ENCODE data around the gene ARHGEF25. TPM values are rescaled to one million over a fixed set of nuclear protein-coding genes. Genes with fewer than 3 reads are reported as not detected.
A peak's percentile ranks its signal among the peaks of the same experiment; 100 is the strongest.

The ARHGEF25 gene
- total and polyA plus RNA-seq, 2 donors = 2.0 to 8.5 TPM

- Histone ChIP-seq H3K4me1 (ENCODE audit: control insufficient read depth in 2 of 2, insufficient read depth in 2 of 2, low read length in 2 of 2) (peaks cover 24 to 26% of the 10 kb centered on the region in 2 donors), H3K9me3 (ENCODE audit: control insufficient read depth in 2 of 2, insufficient read depth in 1 of 2, low read length in 1 of 2) (no peaks in the 10 kb centered on the region), H3K27ac (ENCODE audit: low read depth in 1 of 2, low read length in 1 of 2) (peak within 1 kb of the TSS; percentile 64 to 68), H3K4me3 (ENCODE audit: low read length in 2 of 2) (peak within 1 kb of the TSS; percentile 72 to 86), H3K36me3 (ENCODE audit: control insufficient read depth in 2 of 2, insufficient read depth in 2 of 2, low read length in 1 of 2) (peaks cover 38 to 44% of the 10 kb centered on the region in 2 donors), H3K27me3 (ENCODE audit: control insufficient read depth in 2 of 2, insufficient read depth in 1 of 2, low read length in 1 of 2) (peaks cover 0 to 14% of the 10 kb centered on the region in 2 donors)
- peak in 1 of 9 donors; percentile 66 for DNase-seq (ENCODE audit: low read depth in 6 of 9, low spot score in 9 of 9)
- 4% methylated on average over 35 of the region's 36 CpGs for WGBS
Measured at GRCh38 chr12:57604454-57604991, 6.7 kb upstream of the ARHGEF25 start, which contains the start of gene DTX3. Gene DTX3, plus strand, starts transcription at chr12:57604824. Its CDS starts 1,694 bp downstream, at chr12:57606518.

- H3K9me3 ChIP-seq (ENCODE audit: control insufficient read depth in 2 of 2, insufficient read depth in 1 of 2, low read length in 1 of 2) = no peaks in the 10 kb centered on the region
Measured at GRCh38 chr12:57604992-57605810, 6.0 kb upstream of the ARHGEF25 start.

GRCh38 chr12:57605811-57606311 is 5.4 kb upstream of the ARHGEF25 start:
- H3K27ac ChIP-seq (ENCODE audit: low read depth in 1 of 2, low read length in 1 of 2) = no peak overlapping the region
- no peak for DNase-seq (ENCODE audit: low read depth in 6 of 9, low spot score in 9 of 9)
- H3K9me3 ChIP-seq (ENCODE audit: control insufficient read depth in 2 of 2, insufficient read depth in 1 of 2, low read length in 1 of 2) = peaks cover 0 to under 1% of the 10 kb centered on the region in 2 donors
- peaks cover 5 to 28% of the 10 kb centered on the region in 2 donors for H3K27me3 ChIP-seq (ENCODE audit: control insufficient read depth in 2 of 2, insufficient read depth in 1 of 2, low read length in 1 of 2)
- 97% methylated on average over 4 of the region's 4 CpGs for WGBS
- H3K36me3 ChIP-seq (ENCODE audit: control insufficient read depth in 2 of 2, insufficient read depth in 2 of 2, low read length in 1 of 2) = peaks cover 25 to 36% of the 10 kb centered on the region in 2 donors
- H3K4me3 ChIP-seq (ENCODE audit: low read length in 2 of 2) = no peak overlapping the region
- H3K4me1 ChIP-seq (ENCODE audit: control insufficient read depth in 2 of 2, insufficient read depth in 2 of 2, low read length in 2 of 2) = peaks cover 26 to 33% of the 10 kb centered on the region in 2 donors

More at GRCh38 chr12:57604992-57605810, 6.0 kb upstream of the ARHGEF25 start:
- Histone ChIP-seq H3K36me3 (ENCODE audit: control insufficient read depth in 2 of 2, insufficient read depth in 2 of 2, low read length in 1 of 2) (peaks cover 32 to 39% of the 10 kb centered on the region in 2 donors), H3K27ac (ENCODE audit: low read depth in 1 of 2, low read length in 1 of 2) (peak overlapping the region; percentile 64 to 68), H3K4me3 (ENCODE audit: low read length in 2 of 2) (peak overlapping the region; percentile 72 to 86), H3K4me1 (ENCODE audit: control insufficient read depth in 2 of 2, insufficient read depth in 2 of 2, low read length in 2 of 2) (peaks cover 24 to 26% of the 10 kb centered on the region in 2 donors), H3K27me3 (ENCODE audit: control insufficient read depth in 2 of 2, insufficient read depth in 1 of 2, low read length in 1 of 2) (peaks cover 2 to 21% of the 10 kb centered on the region in 2 donors)
- WGBS = 26% methylated on average over 25 of the region's 25 CpGs
- DNase-seq (ENCODE audit: low read depth in 6 of 9, low spot score in 9 of 9) = peak in 1 of 9 donors; percentile 39

DNA sequence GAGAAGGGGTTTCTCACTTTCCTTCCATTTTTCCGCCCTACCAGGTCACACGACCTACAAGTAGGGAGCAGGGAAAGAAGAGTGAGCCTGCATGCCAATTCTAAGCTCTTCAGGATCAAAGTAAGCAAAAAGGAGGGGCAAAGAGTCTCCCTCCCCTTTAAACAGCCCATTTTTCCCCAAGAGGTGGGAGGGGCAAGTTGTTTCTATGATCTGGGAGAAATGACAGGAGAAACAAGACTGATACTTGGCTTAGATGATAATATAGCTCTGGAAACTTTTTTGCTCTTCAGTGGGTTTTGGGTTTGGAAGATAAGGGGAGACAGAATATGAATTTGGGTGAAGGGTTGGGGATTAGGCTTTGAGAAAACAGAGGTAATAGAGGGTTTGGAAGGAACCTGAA is 4.8 kb upstream of the ARHGEF25 start:
- no peak for DNase-seq (ENCODE audit: low read depth in 6 of 9, low spot score in 9 of 9)
- peaks cover 9 to 33% of the 10 kb centered on the region in 2 donors for H3K27me3 ChIP-seq (ENCODE audit: control insufficient read depth in 2 of 2, insufficient read depth in 1 of 2, low read length in 1 of 2)
- H3K4me3 ChIP-seq (ENCODE audit: low read length in 2 of 2) = no peak overlapping the region
- 75% methylated on average over 2 of the region's 2 CpGs for WGBS
- peaks cover 0 to 3% of the 10 kb centered on the region in 2 donors for H3K9me3 ChIP-seq (ENCODE audit: control insufficient read depth in 2 of 2, insufficient read depth in 1 of 2, low read length in 1 of 2)
- H3K27ac ChIP-seq (ENCODE audit: low read depth in 1 of 2, low read length in 1 of 2) = no peak overlapping the region
- peaks cover 21 to 31% of the 10 kb centered on the region in 2 donors for H3K36me3 ChIP-seq (ENCODE audit: control insufficient read depth in 2 of 2, insufficient read depth in 2 of 2, low read length in 1 of 2)
- H3K4me1 ChIP-seq (ENCODE audit: control insufficient read depth in 2 of 2, insufficient read depth in 2 of 2, low read length in 2 of 2) = peaks cover 31 to 36% of the 10 kb centered on the region in 2 donors

DNA sequence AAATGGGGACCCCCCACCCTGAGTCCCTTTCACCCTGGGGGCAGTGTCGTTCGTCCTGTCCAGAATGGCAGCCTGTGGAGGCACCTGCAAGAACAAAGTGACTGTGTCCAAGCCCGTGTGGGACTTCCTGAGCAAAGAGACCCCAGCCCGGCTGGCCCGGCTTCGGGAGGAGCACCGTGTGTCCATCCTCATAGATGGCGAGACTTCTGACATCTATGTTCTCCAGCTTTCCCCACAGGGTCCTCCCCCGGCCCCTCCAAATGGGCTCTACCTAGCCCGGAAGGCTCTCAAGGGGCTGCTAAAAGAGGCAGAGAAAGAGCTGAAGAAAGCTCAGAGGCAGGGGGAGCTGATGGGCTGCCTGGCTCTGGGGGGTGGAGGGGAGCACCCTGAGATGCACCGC is 4.4 kb upstream of the ARHGEF25 start:
- Histone ChIP-seq H3K27me3 (ENCODE audit: control insufficient read depth in 2 of 2, insufficient read depth in 1 of 2, low read length in 1 of 2) (peaks cover 13 to 37% of the 10 kb centered on the region in 2 donors), H3K27ac (ENCODE audit: low read depth in 1 of 2, low read length in 1 of 2) (no peak overlapping the region), H3K36me3 (ENCODE audit: control insufficient read depth in 2 of 2, insufficient read depth in 2 of 2, low read length in 1 of 2) (peaks cover 17 to 28% of the 10 kb centered on the region in 2 donors), H3K4me3 (ENCODE audit: low read length in 2 of 2) (no peak overlapping the region), H3K9me3 (ENCODE audit: control insufficient read depth in 2 of 2, insufficient read depth in 1 of 2, low read length in 1 of 2) (peaks cover 0 to 3% of the 10 kb centered on the region in 2 donors), H3K4me1 (ENCODE audit: control insufficient read depth in 2 of 2, insufficient read depth in 2 of 2, low read length in 2 of 2) (peaks cover 33 to 38% of the 10 kb centered on the region in 2 donors)
- DNase-seq (ENCODE audit: low read depth in 6 of 9, low spot score in 9 of 9) = no peak
- 96% methylated on average over 11 of the region's 11 CpGs for WGBS

- H3K27me3 ChIP-seq (ENCODE audit: control insufficient read depth in 2 of 2, insufficient read depth in 1 of 2, low read length in 1 of 2) = peaks cover 22 to 50% of the 10 kb centered on the region in 2 donors
- DNase-seq (ENCODE audit: low read depth in 6 of 9, low spot score in 9 of 9) = no peak
- no peak overlapping the region for H3K4me3 ChIP-seq (ENCODE audit: low read length in 2 of 2)
- peaks cover 0 to 3% of the 10 kb centered on the region in 2 donors for H3K9me3 ChIP-seq (ENCODE audit: control insufficient read depth in 2 of 2, insufficient read depth in 1 of 2, low read length in 1 of 2)
- peaks cover 10 to 19% of the 10 kb centered on the region in 2 donors for H3K36me3 ChIP-seq (ENCODE audit: control insufficient read depth in 2 of 2, insufficient read depth in 2 of 2, low read length in 1 of 2)
- WGBS = 98% methylated on average over 12 of the region's 12 CpGs
- peaks cover 33 to 38% of the 10 kb centered on the region in 2 donors for H3K4me1 ChIP-seq (ENCODE audit: control insufficient read depth in 2 of 2, insufficient read depth in 2 of 2, low read length in 2 of 2)
- no peak overlapping the region for H3K27ac ChIP-seq (ENCODE audit: low read depth in 1 of 2, low read length in 1 of 2)
Measured at GRCh38 chr12:57607958-57608663, 3.1 kb upstream of the ARHGEF25 start.

GRCh38 chr12:57609101-57609780 is 2.0 kb upstream of the ARHGEF25 start:
- no peak overlapping the region for H3K27ac ChIP-seq (ENCODE audit: low read depth in 1 of 2, low read length in 1 of 2)
- no peak overlapping the region for H3K4me3 ChIP-seq (ENCODE audit: low read length in 2 of 2)
- peaks cover 24 to 34% of the 10 kb centered on the region in 2 donors for H3K4me1 ChIP-seq (ENCODE audit: control insufficient read depth in 2 of 2, insufficient read depth in 2 of 2, low read length in 2 of 2)
- H3K27me3 ChIP-seq (ENCODE audit: control insufficient read depth in 2 of 2, insufficient read depth in 1 of 2, low read length in 1 of 2) = peaks cover 22 to 61% of the 10 kb centered on the region in 2 donors
- H3K9me3 ChIP-seq (ENCODE audit: control insufficient read depth in 2 of 2, insufficient read depth in 1 of 2, low read length in 1 of 2) = peaks cover 0 to 3% of the 10 kb centered on the region in 2 donors
- H3K36me3 ChIP-seq (ENCODE audit: control insufficient read depth in 2 of 2, insufficient read depth in 2 of 2, low read length in 1 of 2) = peaks cover 10 to 19% of the 10 kb centered on the region in 2 donors
- no peak for DNase-seq (ENCODE audit: low read depth in 6 of 9, low spot score in 9 of 9)
- 95% methylated on average over 19 of the region's 19 CpGs for WGBS

DNA sequence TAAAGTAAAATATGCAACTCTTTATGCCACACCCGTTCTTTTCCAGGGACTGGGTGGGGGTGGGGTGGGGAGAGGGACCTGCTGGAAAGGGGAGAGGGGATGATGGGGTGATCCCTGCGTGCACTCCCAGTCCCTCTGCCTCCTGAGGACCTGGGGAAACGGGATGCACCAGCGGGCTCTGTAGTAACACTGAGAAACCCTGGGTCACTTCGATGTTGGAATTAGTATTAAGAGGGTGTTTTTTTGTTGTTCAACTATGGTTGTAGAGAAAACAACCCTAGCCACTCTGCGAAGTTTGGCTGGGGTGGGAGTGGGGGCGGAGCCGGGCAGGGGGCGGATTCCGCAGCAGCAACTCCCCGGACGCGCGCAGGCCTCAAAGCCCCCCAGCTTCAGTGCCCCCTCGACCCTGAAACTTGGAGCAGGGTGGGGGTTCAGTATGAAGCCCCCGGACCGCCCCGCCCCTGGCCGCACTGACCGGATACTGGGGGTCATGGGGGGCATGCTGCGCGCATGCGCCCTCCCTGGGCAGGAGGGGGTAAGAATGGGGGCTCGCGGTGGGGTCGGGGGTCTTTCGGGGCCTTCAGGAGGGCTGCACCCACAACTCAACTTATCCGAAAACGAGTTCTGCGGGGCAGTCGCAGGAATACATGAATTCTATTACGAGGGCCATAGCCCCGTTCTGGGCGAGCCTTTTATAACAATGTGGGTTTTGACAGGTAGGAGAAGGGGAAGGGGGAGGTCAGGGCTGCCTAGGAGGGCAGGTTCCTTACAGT is 1.3 kb upstream of the ARHGEF25 start:
- H3K27ac ChIP-seq (ENCODE audit: low read depth in 1 of 2, low read length in 1 of 2) = no peak overlapping the region
- H3K9me3 ChIP-seq (ENCODE audit: control insufficient read depth in 2 of 2, insufficient read depth in 1 of 2, low read length in 1 of 2) = peaks cover 0 to 3% of the 10 kb centered on the region in 2 donors
- peaks cover 22 to 67% of the 10 kb centered on the region in 2 donors for H3K27me3 ChIP-seq (ENCODE audit: control insufficient read depth in 2 of 2, insufficient read depth in 1 of 2, low read length in 1 of 2)
- peaks cover 19 to 35% of the 10 kb centered on the region in 2 donors for H3K4me1 ChIP-seq (ENCODE audit: control insufficient read depth in 2 of 2, insufficient read depth in 2 of 2, low read length in 2 of 2)
- H3K4me3 ChIP-seq (ENCODE audit: low read length in 2 of 2) = no peak overlapping the region
- H3K36me3 ChIP-seq (ENCODE audit: control insufficient read depth in 2 of 2, insufficient read depth in 2 of 2, low read length in 1 of 2) = peaks cover 10 to 19% of the 10 kb centered on the region in 2 donors
- no peak for DNase-seq (ENCODE audit: low read depth in 6 of 9, low spot score in 9 of 9)
- 47% methylated on average over 34 of the region's 34 CpGs for WGBS
